ENCODE results near the gene ETS1. TPM values are rescaled to one million over a fixed set of nuclear protein-coding genes. Genes with fewer than 3 reads are reported as not detected.

Gene ETS1
- total RNA-seq, 2 donors from 2014 or later = 34.3 to 36.4 TPM

- H3K9me3 ChIP-seq (ENCODE audit: control insufficient read depth, low read length) = no peaks in the 10 kb centered on the region
- peaks cover 32% of the 10 kb centered on the region for H3K4me1 Mint-ChIP-seq
- no peak overlapping the region for H3K27ac Mint-ChIP-seq
- H3K27me3 Mint-ChIP-seq (ENCODE audit: insufficient read depth) = no peaks in the 10 kb centered on the region
- H3K36me3 ChIP-seq (ENCODE audit: control insufficient read depth, insufficient read depth, low read length) = peaks cover 22% of the 10 kb centered on the region
- H3K4me3 Mint-ChIP-seq = no peak overlapping the region
- H3K36me3 Mint-ChIP-seq (ENCODE audit: low read depth) = peaks cover 19% of the 10 kb centered on the region
- 84 to 86% methylated on average over 1 to 2 of the region's 2 CpGs for WGBS, 2 experiments (ENCODE audit: insufficient coverage in 1 of 2, insufficient read length in 1 of 2)
- no peak for DNase-seq
- H3K4me3 ChIP-seq (ENCODE audit: low read length) = no peak overlapping the region
- peaks cover 15% of the 10 kb centered on the region for H3K4me1 ChIP-seq (ENCODE audit: control insufficient read depth, insufficient read depth, low read length)
- H3K27ac ChIP-seq (ENCODE audit: low read depth, low read length) = no peak overlapping the region
- no peaks in the 10 kb centered on the region for H3K27me3 ChIP-seq (ENCODE audit: control insufficient read depth, insufficient read depth, low read length, poor library complexity, severe bottlenecking)
- no peak for TF ChIP-seq CTCF (conservative IDR thresholded peaks at IDR 0.05)
- H3K9ac ChIP-seq (ENCODE audit: extremely low read depth, low read length, poor library complexity, severe bottlenecking) = no peak overlapping the region
- H3K9me3 Mint-ChIP-seq = no peaks in the 10 kb centered on the region
Observed at GRCh38 chr11:128493570-128493965, 93.8 kb downstream of the ETS1 start.

- peaks cover 32% of the 10 kb centered on the region for H3K4me1 Mint-ChIP-seq
- WGBS, 2 experiments (ENCODE audit: insufficient coverage in 1 of 2, insufficient read length in 1 of 2) = 73 to 93% methylated on average over 3 to 5 of the region's 5 CpGs
- peaks cover 15% of the 10 kb centered on the region for H3K4me1 ChIP-seq (ENCODE audit: control insufficient read depth, insufficient read depth, low read length)
- no peak overlapping the region for H3K4me3 ChIP-seq (ENCODE audit: low read length)
- H3K36me3 Mint-ChIP-seq (ENCODE audit: low read depth) = peaks cover 20% of the 10 kb centered on the region
- H3K9me3 ChIP-seq (ENCODE audit: control insufficient read depth, low read length) = no peaks in the 10 kb centered on the region
- no peak overlapping the region for H3K27ac Mint-ChIP-seq
- H3K36me3 ChIP-seq (ENCODE audit: control insufficient read depth, insufficient read depth, low read length) = peaks cover 25% of the 10 kb centered on the region
- no peaks in the 10 kb centered on the region for H3K9me3 Mint-ChIP-seq
- no peaks in the 10 kb centered on the region for H3K27me3 ChIP-seq (ENCODE audit: control insufficient read depth, insufficient read depth, low read length, poor library complexity, severe bottlenecking)
- H3K27me3 Mint-ChIP-seq (ENCODE audit: insufficient read depth) = no peaks in the 10 kb centered on the region
- DNase-seq = no peak
- TF ChIP-seq CTCF (conservative IDR thresholded peaks at IDR 0.05) = no peak
- H3K27ac ChIP-seq (ENCODE audit: low read depth, low read length) = no peak overlapping the region
- no peak overlapping the region for H3K4me3 Mint-ChIP-seq
- H3K9ac ChIP-seq (ENCODE audit: extremely low read depth, low read length, poor library complexity, severe bottlenecking) = no peak overlapping the region
Observed at GRCh38 chr11:128492903-128493569, 94.3 kb downstream of the ETS1 start.

- Histone ChIP-seq H3K4me3 (ENCODE audit: low read length) (no peak overlapping the region), H3K4me1 (ENCODE audit: control insufficient read depth, insufficient read depth, low read length) (peaks cover 10% of the 10 kb centered on the region), H3K36me3 (ENCODE audit: control insufficient read depth, insufficient read depth, low read length) (peaks cover 28% of the 10 kb centered on the region), H3K27me3 (ENCODE audit: control insufficient read depth, insufficient read depth, low read length, poor library complexity, severe bottlenecking) (no peaks in the 10 kb centered on the region), H3K9ac (ENCODE audit: extremely low read depth, low read length, poor library complexity, severe bottlenecking) (no peak overlapping the region), H3K9me3 (ENCODE audit: control insufficient read depth, low read length) (no peaks in the 10 kb centered on the region), H3K27ac (ENCODE audit: low read depth, low read length) (no peak overlapping the region)
- H3K27me3 Mint-ChIP-seq (ENCODE audit: insufficient read depth) = no peaks in the 10 kb centered on the region
- H3K9me3 Mint-ChIP-seq = no peaks in the 10 kb centered on the region
- peaks cover 28% of the 10 kb centered on the region for H3K4me1 Mint-ChIP-seq
- H3K27ac Mint-ChIP-seq = no peak overlapping the region
- no peak overlapping the region for H3K4me3 Mint-ChIP-seq
- TF ChIP-seq CTCF (conservative IDR thresholded peaks at IDR 0.05) = no peak
- DNase-seq = no peak
- peaks cover 22% of the 10 kb centered on the region for H3K36me3 Mint-ChIP-seq (ENCODE audit: low read depth)
- WGBS, 2 experiments (ENCODE audit: insufficient coverage in 1 of 2, insufficient read length in 1 of 2) = 94 to 100% methylated on average over 1 to 2 of the region's 2 CpGs
Observed at GRCh38 chr11:128492461-128492860, 94.9 kb downstream of the ETS1 start.
